NCI-H526 treated with DMSO at 0.1 percent for 48 hours (cell line): ENCODE results near the gene ZNF414.
A peak's percentile ranks its signal among the peaks of the same experiment; 100 is the strongest.
"Not testable (repeated sequence)": the region's sequence is repeated elsewhere in the genome, so short reads cannot be mapped to it uniquely, and the experiment has no call there.

ENCODE experiments used
- DNase-seq: peaks from one replicate; lab custom pipeline; 2025; lab: John Stamatoyannopoulos, UW

ZNF414 gene, protein sequence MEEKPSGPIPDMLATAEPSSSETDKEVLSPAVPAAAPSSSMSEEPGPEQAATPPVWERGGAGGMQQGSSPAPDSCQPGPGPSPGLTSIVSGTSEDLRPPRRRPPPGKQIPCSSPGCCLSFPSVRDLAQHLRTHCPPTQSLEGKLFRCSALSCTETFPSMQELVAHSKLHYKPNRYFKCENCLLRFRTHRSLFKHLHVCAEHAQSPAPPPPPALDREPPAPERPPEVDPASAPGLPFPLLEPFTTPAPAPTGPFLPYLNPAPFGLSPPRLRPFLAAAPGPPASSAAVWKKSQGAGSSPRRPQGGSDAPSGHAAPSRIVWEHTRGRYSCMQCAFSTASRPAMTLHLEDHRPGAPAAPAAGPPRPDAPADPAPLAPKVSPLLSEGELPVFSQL

DNA sequence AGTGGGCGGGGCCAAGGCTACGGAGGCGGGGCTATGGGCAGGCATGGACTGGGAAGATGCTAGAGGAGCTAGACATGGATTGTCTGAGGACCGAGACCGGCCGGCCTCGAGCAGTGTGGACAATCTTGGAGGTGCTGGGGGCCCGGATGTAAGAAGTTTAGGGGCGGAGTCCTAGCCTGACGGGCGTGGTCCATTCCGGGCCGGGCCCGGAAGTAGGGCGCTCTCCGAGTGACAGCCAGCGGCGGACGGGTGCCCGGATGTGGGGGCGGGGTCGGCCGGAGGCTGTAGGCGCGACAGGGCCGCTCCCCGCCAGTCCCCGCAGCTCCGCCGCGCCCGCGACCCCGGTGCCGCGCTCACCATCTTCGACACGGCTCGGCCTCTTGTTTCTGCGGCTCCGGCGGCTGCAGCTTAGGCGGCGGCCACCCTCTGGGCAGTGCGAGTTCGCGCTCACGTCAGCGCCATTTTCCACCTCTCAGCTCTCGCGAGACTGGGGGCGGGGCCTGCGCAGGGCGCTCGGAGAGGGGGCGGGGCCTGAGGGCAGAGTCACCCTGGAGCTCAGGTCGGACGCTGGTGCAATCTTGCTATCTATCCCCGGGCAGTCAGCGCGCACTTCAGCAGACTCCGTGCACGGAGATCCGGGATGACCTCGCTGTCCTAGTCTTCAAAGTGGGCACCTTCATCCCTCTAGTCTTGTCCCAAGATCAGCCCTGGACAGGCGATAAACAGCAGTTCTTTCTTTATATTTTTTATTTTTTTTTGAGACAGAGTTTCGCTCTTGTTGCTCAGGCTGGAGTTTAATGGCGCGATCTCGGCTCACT lies at the start of gene ZNF414:
Gene ZNF414 (minus strand): TSS at position 481 of the 818 bp plus-strand sequence. CDS start 121 bp downstream, at position 360.
- peak; percentile 63 for DNase-seq

DNA sequence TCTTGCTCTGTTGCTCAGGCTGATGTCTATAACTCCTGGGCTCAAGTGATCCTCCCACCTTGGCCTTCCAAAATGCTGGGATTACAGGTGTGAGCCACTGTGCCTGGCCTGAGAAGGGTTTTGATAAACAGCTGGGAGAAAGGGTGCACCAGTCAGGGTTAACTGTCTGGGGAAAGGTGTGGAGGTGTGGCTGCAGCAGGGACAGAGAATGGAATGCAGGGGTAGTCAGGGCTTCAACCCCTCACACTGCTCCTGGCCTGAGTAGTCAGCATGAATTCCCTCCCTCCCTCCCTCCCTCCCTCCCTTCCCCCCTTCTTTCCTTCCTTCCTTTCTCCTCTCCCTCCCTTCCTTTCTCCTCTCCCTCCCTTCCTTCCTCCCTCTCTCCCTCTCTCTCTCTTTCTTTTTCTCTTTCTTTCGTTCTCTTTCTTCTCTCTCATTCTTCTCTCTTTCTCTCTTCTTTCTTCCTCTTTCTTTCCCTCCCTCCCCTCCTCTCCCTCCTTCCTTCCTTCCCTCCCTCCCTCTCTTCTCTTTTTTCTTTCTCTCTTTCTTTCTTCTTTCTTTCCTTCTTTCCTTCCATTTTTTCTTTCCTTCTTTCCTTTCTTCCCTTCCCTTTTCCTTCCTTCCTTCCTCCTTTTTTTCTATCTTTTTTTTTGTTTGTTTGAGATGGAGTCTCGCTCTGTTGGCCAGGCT lies 47.3 kb upstream of the ZNF414 start:
- no peak for DNase-seq

DNA sequence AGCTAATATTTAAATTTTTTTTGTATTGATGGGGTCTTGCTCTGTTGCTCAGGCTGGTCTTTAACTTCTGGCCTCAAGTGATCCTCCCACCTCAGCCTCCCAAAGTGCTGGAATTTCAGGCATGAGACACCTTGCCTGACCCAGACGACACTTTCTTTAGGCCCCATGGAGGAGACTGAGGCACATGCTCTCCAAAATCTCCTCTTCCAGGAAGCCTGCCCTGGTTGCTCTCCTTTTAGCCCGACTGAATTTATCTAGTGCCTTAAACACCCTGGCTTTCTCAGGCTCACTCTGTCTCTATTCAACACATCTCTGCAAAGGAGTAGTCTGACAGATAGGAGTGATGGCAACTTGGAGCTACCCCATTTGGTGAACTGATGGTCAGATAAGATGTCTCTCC lies 44.4 kb upstream of the ZNF414 start:
- no peak for DNase-seq

DNA sequence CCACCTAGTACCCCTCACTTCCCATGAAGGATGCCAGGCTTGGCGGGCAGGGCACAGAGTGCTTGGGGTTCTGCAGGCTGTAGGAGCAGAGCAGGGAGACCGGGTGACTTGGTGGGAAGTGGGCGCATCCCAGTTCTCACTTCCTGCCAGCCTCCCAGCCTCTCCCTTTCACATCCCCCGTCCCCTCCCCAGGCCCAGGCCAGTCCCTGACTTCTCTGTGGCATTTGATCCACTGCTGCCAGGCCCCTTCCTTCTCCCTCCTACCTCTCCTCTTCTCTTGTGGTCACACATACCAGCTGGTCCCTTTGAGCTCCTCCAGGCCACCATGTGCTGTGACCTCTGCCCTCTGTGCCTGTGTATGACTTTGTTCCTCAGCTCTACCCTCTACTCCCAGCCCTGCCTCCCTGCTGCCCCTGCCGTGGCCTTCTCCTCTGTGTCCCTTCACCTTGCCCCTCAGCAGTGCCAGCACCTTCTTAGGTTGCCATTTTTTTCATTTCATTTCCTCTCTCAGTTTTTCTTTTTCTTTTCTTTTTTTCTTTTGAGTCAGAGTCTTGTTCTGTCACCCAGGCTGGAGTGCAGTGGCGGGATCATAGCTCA lies 43.8 kb upstream of the ZNF414 start:
- no peak for DNase-seq

DNA sequence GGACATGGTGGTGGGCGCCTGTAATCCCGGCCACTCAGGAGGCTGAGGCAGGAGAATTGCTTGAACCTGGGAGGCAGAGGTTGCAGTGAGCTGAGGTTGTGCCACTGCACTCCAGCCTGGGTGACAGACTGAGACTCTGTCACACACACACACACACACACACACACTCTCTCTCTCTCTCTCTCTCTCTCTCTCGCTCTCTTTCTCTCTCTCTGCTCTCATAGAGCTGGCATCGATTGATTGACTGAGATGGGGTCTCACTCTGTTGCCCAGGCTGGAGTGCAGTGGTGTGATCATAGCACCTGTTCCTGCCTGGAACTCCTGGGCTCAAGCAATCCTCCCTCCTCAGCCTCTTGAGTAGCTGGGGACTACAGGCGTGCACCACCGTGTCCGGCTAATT lies 39.8 kb upstream of the ZNF414 start:
- DNase-seq, result not testable (repeated sequence)

DNA sequence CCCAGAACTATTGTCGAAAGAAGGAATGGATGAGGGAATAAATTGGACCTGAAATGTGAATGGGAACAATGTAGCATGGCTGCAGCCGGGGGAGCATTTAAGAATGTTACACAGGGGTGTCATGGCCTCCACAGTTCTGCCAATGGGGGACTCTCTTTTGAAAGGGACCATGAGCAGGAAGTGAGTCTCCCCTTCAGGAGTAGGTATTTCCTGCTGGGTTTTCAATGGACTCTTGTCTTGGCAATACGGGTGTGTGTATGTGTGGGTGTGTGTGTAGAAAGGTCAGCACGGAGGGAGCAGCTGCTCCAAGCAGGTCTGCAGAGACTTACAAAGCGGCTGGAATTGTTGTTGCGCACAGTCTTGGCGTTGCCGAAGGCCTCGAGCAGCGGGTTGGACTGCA lies 38.8 kb upstream of the ZNF414 start:
- DNase-seq, result no peak

DNA sequence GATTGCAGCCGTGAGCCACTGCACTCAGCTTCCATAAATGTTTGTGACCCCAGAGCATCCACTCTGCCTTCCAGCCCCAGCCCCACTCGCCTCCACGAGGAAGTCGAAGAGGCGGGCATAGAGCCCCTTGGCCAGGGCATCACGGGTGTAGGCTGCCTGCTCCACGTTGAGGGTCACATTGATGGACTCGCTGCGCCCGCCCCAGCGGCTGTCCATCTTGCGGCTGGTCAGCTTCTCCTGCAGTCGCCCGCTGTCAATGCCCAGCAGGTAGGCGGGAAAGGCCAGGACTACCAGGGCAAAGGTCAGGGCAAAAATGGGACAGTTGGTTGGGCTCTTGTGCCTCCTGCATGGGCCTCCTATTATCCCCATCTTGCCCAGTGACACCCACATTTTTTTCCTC lies 36.1 kb upstream of the ZNF414 start:
- no peak for DNase-seq

DNA sequence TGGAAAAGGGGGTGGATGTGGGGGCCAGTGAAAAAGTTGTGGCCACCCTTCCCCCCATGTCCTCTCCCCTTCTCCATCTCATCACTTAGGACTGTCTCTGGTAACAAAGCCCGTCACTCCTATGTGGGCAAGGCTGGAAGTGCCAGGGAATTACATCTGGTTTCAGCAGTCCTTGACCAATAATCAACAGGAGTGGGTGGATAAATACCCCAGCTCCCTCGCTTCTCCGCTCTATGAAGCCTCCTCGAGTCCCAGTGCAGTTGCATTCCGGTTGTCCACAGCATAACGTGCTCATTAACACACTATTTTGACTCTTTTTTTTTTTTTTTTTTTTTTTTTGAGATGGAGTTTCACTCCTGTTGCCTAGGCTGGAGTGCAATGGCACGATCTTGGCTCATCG lies 31.8 kb upstream of the ZNF414 start:
- no peak for DNase-seq

DNA sequence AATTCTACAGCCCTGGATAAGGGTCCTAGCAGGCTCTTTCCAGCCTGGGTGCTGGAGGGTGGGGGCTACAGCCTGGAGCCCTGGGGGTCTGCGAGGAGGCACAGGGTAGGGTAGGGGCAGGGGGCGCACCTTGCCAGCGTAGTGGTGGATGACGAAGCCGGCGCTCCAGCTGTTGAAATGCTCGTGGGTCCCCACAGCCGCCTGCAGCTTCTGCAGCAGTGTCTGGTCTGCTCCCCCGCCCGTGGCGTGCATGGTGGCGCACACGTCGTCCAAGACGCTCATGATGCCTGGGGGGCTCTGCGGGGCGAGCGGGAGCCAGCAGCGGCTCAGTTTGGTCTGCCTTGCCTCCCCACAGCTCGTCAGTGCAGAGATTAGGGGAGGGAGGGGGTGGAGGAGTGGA lies 30.2 kb upstream of the ZNF414 start:
- DNase-seq, result no peak

DNA sequence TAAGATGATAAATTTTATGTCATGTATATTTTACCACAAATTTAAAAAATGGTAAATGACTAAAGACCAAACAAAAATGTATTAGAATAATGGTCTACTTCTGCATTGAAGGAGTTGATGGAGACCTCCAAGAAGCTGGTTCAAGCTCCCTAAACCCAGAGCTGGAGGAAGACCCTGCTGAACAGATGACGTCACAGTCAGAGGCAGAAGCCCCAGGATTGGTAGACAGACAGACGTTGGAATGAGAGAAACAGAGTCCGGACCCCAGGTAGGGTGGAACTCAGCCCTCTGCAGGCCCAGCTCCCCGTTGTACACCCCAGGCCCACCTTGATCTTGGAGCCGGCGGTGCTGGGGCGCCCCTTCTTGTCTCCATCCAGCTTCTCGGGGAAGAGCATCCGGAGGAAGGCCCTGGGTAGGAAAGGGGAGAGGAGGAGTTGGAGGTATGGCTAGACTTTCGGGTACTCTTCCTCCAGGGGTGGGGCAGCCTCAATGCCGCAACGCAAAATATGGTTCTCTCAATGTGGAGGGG lies 25.7 kb upstream of the ZNF414 start:
- DNase-seq, result no peak

DNA sequence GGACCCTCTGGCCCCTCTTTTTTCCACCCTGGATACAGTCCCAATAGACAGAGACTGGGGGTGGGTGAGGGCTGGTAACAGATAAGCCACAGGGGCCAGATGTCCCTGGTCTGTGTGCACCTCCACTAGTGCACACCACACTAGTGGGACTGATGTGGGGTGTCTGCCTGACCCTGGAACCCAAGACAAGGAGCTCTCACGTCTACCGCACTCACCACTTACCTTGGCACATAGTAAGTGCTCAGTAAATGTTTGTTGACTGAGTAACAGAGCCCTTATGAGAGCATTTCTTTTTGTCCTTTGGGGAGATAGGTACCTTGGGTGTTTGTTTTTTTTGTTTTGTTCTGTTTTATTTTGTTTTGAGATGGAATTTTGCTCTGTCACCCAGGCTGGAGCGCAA lies 23.1 kb upstream of the ZNF414 start:
- DNase-seq, result no peak

DNA sequence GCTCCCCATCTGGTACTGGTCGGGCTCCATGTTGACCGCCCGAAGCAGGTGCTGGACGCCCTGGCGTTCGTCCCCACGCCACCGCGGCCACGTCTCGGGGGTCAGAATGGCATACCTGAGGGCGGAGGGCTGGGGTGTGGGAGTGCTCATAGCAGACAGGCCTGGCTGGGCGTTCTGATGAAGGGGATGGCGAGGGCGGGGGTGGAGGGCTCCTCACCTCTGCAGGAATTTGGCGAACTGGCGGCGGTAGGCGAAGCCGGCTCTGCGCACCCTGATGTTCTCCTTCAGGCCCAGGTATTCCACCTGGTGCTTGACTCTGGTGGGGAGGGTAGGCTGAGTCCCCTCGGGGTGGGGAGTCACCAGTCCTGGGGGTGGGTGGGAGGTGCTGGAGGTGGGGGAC lies 22.3 kb upstream of the ZNF414 start:
- DNase-seq, result no peak

DNA sequence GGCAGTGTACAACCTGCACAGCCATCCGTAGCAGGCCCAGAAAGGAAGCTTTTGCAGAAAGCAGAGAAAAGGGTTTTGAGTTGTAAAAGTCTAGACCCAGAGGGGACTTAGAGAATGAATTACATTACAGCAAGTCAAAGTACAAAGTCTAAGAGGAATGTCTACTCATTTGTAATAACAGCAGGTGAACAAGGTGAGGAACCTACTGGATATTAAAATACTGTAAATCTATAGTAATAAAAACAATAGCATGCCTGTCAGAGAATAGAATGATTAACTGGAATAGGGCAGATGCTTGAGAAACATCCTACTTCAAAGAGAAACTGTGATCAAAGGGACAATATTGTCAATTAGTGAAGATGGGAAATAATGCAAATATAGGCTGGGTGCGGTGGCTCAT lies 18.3 kb upstream of the ZNF414 start:
- DNase-seq, result no peak

DNA sequence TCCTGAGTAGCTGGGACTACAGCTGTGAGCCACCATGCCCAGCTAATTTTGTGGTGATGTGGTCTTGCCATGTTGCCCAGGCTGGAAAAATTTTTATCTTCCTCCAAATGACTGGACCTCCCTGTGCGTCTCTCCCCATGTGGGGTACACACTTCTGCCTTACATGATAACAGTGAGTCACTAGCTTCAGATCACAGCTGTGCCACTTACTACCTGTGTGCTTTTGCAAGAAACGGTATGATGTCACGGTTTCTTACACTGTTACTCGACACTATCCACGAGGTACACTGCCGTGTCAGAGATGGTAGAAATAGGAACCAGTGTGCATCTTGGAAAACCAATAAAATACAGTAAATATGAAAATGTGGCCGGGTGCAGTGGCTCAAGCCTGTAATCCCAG lies 17.5 kb upstream of the ZNF414 start:
- DNase-seq, result no peak

DNA sequence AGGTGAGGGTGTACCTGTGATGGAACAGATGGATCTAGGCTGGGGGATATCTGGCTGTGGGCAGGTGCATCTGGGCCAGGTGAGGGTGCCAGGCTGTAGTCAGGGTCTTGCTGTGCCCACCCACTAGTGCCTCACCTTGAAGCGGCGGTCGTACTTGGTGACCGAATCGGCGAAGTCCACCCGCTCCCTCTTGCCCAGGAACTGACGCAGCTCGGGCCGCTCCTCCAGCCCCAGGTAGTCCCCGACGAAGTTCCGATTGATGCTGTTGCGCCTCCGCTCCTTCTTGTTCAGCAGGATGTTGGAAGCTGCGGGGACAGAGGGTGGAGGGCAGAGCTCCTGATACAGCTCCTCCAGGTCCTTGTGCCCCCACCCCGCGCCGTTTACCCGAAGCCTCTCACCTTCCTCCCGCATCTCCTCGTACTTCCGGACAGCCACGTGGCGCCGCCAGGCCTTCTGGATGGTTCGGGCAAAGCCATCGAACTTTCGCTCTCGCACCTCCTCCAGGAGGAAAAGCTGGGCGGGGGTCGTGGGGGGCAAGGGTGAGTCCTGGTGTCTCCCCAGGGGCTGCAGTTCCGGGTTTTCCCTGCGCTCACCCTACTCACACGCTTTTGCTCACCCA lies 16.2 kb upstream of the ZNF414 start:
- DNase-seq, result no peak

DNA sequence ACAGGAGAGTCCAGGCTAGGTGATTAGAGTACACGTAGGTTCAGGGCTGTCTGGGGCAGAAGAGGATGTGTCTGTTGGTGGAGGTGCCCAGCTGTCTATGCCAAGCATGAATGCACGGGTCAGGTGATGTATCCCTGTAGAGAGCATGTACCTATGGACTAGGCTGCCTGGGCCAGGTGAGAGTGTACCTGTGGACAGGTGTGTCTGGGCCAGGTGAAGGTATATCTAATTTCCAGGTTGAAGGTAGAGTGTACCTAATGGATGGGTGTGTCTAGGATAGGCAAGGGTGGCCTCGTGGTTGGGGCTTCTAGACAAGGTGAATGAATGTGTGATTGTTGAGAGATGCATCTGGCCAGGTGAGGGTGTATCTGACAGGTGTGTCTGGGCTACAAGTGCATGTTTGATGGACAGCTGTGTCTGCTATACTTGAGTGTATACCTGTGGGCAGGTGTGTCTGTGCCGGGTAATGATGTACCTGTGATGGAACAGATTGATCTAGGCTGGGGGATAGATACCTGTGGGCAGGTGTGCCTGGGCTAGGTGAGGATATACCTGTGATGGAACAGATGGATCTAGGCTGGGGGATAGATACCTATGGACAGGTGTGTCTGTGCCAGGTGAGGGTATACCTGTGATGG lies 15.5 kb upstream of the ZNF414 start:
- DNase-seq, result no peak

DNA sequence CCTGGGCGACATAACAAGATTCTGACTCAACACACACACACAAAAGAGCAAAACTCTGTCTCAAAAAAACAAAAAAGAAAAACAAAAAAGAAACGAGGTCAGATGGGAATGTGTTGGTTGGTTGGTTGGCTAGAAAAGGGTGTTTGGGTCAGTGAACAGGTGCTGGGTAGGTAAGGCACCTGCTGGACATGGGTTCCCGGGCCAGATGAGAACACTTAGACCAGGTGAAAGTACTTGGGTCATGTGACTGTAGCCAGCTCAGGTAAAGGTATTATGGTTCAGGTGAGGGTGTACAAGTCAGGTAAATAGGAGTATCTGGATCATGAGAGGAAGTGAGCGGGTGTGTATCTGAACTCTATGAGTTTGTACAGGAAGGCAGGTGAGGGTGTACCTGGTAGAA lies 14.5 kb upstream of the ZNF414 start:
- DNase-seq, result no peak

DNA sequence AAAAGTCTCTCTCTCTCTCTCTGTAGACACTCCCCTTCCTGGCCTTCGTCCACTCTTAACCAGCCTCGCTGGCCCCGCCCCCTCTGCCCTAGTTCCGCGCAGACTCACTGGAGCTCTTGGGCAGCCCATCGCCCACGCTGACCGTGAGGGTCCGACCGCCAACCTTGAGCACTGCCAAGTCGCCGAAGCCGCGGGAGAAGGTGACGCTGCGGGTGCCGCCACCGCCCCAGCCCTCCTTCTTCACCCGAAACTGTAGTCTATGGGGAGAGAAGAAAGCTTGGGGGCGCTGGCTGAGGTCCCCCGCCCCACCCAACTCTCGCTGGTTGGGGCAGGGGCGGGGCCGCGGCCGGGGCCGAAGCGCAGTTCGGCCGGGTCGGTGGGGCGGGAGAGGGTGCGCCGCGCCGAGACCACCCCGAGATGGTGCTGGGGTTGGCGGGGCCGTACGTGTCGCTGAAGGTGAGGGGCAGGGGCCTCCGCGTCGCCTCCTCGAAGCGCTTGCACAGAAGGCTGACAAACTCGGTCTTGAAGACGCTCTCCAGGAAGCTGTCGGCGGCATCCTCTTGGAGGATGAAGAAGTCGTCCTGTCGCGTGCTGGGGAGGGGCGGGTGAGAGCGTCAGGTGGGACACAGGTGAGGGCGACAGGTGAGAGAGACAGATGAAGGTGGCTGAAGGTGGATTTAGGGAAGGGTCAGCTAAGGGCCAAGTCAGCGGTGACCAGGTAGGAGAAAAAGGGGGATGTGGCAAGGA lies 12.6 kb upstream of the ZNF414 start:
- DNase-seq, result peak; percentile 42

DNA sequence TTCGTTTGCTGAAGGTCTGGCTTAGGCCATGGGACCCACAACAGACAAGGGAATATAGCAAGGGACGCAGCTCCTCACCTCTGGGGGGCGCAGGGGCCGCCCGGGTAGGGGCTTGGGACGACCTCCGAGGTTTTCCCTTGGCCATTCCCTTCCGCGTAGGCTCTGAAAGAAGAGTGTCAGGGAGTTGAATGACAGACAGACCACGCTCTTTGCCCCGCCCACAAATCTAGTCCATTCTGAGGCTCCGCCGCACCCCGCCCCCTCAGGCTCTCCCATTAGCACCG lies 11.4 kb upstream of the ZNF414 start:
- no peak for DNase-seq

DNA sequence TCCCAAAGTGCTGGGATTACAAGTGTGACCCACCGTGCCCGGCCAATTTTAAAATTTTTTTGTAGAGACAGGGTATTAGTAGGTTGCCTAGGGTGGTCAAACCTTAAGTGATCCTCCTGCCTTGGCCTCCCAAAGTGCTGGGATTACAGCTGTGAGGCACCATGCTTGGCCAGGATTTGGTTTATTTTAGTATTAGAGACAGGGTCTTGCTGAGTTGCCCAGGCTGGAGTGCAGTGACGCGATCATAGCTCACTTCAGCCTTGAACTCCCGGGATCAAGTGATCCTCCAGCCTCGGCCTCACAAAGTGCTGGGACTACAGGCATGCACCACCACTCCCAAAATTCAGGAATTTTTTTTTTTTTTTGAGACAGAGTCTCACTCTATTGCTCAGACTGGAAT lies 5.4 kb upstream of the ZNF414 start:
- no peak for DNase-seq

DNA sequence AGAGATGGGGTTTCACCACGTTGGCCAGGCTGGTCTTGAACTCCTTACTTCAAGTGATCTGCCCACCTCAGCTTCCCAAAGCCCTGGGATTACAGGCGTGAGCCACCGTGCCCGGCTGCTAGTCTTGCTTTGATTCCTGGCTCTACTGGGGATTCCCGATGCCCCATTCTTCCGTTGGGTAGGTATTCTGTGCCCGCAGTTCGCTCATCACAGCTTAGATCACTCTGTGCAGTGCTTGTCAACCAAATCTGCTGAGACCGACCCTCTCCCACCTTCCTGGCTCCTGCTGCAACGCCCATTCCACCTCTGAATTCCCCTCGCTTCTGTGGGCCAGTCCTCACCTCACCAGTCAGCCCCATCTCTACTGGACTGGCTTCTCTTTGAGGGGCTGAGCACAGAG lies 4.6 kb upstream of the ZNF414 start:
- no peak for DNase-seq
